ENCODE measurements around the gene ADAR.
A peak's percentile ranks its signal among the peaks of the same experiment; 100 is the strongest.

ADAR gene

DNA sequence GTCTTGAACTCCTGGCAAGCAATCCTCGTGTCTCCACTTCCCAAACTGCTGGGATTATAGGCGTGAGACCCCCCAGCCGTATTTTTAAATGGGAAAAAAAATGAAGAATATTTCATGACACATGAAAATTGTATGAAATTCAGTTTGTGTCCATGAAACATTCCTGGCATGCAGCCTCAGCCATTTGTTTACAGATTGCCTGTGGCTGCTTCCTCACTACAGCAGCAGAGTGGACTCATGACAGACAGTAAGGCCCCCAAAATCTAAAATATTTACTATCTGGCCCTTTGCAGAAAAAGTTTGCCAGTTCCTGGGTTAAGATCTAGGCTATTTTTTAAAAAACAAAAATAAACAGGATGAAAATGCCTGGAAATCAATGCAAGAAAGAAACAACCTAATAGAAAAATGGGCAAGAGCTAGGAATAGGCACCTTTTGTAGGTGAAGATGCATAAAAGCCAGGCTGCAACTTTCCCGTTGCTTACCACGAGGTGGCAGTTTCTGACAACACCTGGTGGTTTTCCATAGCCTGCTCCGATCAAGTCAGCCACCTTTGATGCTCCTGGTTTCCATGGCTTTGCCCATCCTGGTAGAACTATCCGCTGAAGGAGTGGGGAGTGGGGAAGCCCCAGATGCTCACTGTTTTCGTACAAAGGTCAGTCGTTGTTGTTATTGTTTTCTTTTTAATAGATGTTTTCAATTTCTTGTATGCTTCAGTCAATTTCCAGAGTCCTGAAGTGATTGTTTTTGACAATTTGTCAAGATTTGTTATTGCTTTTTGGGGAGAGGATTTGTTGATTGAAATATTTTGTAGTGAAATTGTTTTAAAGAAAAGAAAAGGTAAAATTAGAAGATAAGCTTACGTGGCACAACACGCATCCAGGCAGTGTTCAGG is 73.8 kb downstream of the ADAR start:
- Histone ChIP-seq H3K14ac (ENCODE audit: low read length) (no peak overlapping the region), H3K36me3 (ENCODE audit: control insufficient read depth in 1 of 2, insufficient read depth in 2 of 2, low read length in 2 of 2) (no peaks in the 10 kb centered on the region), H3K27me3 (ENCODE audit: insufficient read depth, low read length) (no peaks in the 10 kb centered on the region), H3K79me2 (ENCODE audit: control insufficient read depth, insufficient read depth, low read length, poor library complexity) (no peaks in the 10 kb centered on the region), H2AFZ (ENCODE audit: insufficient read depth, low read length, poor library complexity) (no peak overlapping the region), H2BK12ac (ENCODE audit: low read length) (no peak overlapping the region), H3K4me1 (ENCODE audit: control insufficient read depth in 1 of 2, insufficient read depth in 2 of 2, low read length in 2 of 2) (no peaks in the 10 kb centered on the region), H2BK120ac (ENCODE audit: insufficient read depth, low read length, poor library complexity) (no peak overlapping the region), H3K18ac (ENCODE audit: low read length) (no peak overlapping the region), H3K23ac (ENCODE audit: low read length) (no peak overlapping the region), H3K4me3 (ENCODE audit: low read depth, low read length) (no peak overlapping the region), H3K27ac (ENCODE audit: low read depth, low read length) (no peak overlapping the region), H4K12ac (ENCODE audit: low read depth, low read length) (no peak overlapping the region), H3K79me1 (ENCODE audit: low read length) (no peaks in the 10 kb centered on the region), H2BK5ac (ENCODE audit: low read depth, low read length, poor library complexity) (no peak overlapping the region), H4K91ac (ENCODE audit: low read depth, low read length) (no peak overlapping the region), H3K9ac (ENCODE audit: low read length) (no peak overlapping the region), H3K4me2 (ENCODE audit: low read length) (no peak overlapping the region), H3K4ac (ENCODE audit: low read depth, low read length) (no peak overlapping the region), H3K9me3 (ENCODE audit: insufficient read depth, low read depth, low read length) (peaks cover 8% of the 10 kb centered on the region), H4K8ac (ENCODE audit: low read depth, low read length) (no peak overlapping the region), H2AK5ac (ENCODE audit: low read length) (no peak overlapping the region)
- no CpG with 5 or more reads among the region's 11 CpGs for WGBS (ENCODE audit: extremely low coverage, insufficient coverage, insufficient read length)
- DNase-seq = peak; percentile 56 to 66

Measured in trophoblast cell (in vitro differentiated cells and primary cell).